ENCODE data around the gene SPTLC2. TPM values are rescaled to one million over a fixed set of nuclear protein-coding genes. Genes with fewer than 3 reads are reported as not detected.
"Not testable (repeated sequence)": the region's sequence is repeated elsewhere in the genome, so short reads cannot be mapped to it uniquely, and the experiment has no call there.

SPTLC2 gene, protein sequence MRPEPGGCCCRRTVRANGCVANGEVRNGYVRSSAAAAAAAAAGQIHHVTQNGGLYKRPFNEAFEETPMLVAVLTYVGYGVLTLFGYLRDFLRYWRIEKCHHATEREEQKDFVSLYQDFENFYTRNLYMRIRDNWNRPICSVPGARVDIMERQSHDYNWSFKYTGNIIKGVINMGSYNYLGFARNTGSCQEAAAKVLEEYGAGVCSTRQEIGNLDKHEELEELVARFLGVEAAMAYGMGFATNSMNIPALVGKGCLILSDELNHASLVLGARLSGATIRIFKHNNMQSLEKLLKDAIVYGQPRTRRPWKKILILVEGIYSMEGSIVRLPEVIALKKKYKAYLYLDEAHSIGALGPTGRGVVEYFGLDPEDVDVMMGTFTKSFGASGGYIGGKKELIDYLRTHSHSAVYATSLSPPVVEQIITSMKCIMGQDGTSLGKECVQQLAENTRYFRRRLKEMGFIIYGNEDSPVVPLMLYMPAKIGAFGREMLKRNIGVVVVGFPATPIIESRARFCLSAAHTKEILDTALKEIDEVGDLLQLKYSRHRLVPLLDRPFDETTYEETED
- 10 to 100 TPM; 31.0 to 48.6 TPM for total RNA-seq
- polyA plus RNA-seq = 10 to 100 TPM in 1 of 2 donors, 1 to 10 TPM in 1; 8.1 to 24.3 TPM
- long read RNA-seq, donor 1, full-length matches to known transcripts = 14 of 14 reads
- long read RNA-seq, donor 1, partial matches to known transcripts = 0 of 14 reads
- long read RNA-seq, donor 1, other reads (novel, unspliced or antisense) = 0 of 14 reads
- long read RNA-seq, donor 2, full-length matches to known transcripts = 2 of 2 reads
- long read RNA-seq, donor 2, partial matches to known transcripts = 0 of 2 reads
- long read RNA-seq, donor 2, other reads (novel, unspliced or antisense) = 0 of 2 reads
- long read RNA-seq, donor 3, full-length matches to known transcripts = 3 of 3 reads
- long read RNA-seq, donor 3, partial matches to known transcripts = 0 of 3 reads
- long read RNA-seq, donor 3, other reads (novel, unspliced or antisense) = 0 of 3 reads
- long read RNA-seq, donor 4 = 0 reads
- long read RNA-seq, donor 5, full-length matches to known transcripts = 15 of 15 reads
- long read RNA-seq, donor 5, partial matches to known transcripts = 0 of 15 reads
- long read RNA-seq, donor 5, other reads (novel, unspliced or antisense) = 0 of 15 reads

DNA sequence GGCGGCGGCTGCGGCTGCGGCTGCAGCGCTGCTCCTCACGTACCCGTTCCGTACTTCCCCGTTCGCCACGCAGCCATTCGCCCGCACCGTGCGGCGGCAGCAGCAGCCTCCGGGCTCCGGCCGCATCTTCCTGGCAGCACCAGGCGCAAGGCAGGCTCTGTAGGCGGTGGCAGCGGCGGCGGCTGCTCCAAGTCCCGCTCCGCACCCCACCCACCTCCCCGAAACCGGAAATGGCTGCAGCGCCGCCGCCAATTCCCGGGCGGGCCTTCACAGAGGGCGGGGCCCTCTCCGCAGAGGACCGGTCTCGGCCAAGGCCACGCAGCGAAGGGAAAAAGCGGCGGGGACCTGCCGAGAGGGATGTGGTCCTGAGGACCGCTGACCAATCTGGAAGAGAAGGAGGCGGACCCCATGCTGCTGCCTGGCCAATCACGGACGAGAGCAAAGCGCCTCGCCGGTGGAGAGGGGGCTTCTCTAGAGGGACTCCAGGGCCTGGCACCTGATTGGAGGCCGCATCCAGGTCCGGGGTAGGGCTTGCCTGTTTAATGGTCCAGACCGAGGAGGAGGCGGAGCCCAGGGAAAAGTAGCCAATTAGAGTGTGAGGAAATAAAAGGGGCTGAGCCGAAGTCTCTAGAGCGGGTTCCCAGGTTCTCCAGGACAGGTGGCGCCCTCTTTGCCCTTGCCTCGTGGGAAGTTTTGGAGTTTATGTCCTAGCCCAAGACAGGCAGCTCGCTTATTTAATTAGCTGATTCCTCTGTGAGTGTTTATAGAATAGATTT lies at the start of gene SPTLC2:
Gene SPTLC2, minus strand, starts transcription at position 184 of the 776 bp plus-strand sequence. Its CDS starts 58 bp downstream, at position 126.
- H3K9me3 ChIP-seq (ENCODE audit: control insufficient read depth in 4 of 4, insufficient read depth in 3 of 4, low read length in 3 of 4) = no peaks in the 10 kb centered on the region
- TF ChIP-seq, protein P1, sequence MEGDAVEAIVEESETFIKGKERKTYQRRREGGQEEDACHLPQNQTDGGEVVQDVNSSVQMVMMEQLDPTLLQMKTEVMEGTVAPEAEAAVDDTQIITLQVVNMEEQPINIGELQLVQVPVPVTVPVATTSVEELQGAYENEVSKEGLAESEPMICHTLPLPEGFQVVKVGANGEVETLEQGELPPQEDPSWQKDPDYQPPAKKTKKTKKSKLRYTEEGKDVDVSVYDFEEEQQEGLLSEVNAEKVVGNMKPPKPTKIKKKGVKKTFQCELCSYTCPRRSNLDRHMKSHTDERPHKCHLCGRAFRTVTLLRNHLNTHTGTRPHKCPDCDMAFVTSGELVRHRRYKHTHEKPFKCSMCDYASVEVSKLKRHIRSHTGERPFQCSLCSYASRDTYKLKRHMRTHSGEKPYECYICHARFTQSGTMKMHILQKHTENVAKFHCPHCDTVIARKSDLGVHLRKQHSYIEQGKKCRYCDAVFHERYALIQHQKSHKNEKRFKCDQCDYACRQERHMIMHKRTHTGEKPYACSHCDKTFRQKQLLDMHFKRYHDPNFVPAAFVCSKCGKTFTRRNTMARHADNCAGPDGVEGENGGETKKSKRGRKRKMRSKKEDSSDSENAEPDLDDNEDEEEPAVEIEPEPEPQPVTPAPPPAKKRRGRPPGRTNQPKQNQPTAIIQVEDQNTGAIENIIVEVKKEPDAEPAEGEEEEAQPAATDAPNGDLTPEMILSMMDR (IDR thresholded peaks at IDR 0.05; ENCODE audit: control extremely low read depth, extremely low read depth) = no peak
- 0 to 1% methylated on average over 57 to 58 of the region's 58 CpGs for WGBS, 2 donors
- peak within 1 kb of the TSS; percentile 97 for H3K4me3 ChIP-seq
- H3K4me1 ChIP-seq (ENCODE audit: control insufficient read depth in 5 of 5, insufficient read depth in 5 of 5, low read length in 5 of 5) = peaks cover 0 to 7% (median 7%) of the 10 kb centered on the region in 5 donors
- H3K27me3 ChIP-seq (ENCODE audit: control insufficient read depth in 3 of 3, insufficient read depth in 3 of 3, low read length in 2 of 3) = no peaks in the 10 kb centered on the region
- no peaks in the 10 kb centered on the region for H3K36me3 ChIP-seq (ENCODE audit: control insufficient read depth in 4 of 4, insufficient read depth in 4 of 4, low read length in 4 of 4)
- peak; percentile 96 for ATAC-seq (ENCODE audit: insufficient read depth, low FRiP score)
- DNase-seq = peak; percentile 99
- peak within 1 kb of the TSS; percentile 69 to 86 for H3K9ac ChIP-seq (ENCODE audit: insufficient read depth in 1 of 2, low read length in 2 of 2)
- H3K27ac ChIP-seq (ENCODE audit: low read depth in 1 of 2, low read length in 1 of 2) = peak within 1 kb of the TSS; percentile 86 to 90

DNA sequence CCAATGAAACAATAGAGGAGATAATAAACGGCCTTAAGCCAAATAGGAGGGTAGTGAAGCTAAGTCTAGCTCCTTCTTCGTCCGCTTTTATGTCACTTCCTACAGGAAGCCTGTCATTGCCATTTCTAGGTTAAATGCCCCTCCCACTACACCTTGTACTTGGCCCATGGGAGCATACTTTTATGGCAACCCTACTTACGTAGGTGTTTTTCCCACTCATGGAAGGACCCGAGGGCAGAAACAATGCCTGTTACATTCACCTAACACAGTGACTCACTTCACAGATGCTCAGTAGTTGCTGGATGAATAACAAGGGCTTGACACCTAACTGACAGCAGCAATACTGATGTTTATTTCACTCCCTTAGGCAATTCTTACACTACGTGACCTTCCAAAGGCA lies 46.9 kb upstream of the SPTLC2 start:
- DNase-seq (no peak), ATAC-seq (ENCODE audit: insufficient read depth, low FRiP score) (no peak)
- WGBS, 2 donors = 70 to 74% methylated on average over 6 of the region's 6 CpGs
- Histone ChIP-seq H3K27ac (ENCODE audit: low read depth in 1 of 2, low read length in 1 of 2) (no peak overlapping the region), H3K9me3 (ENCODE audit: control insufficient read depth in 4 of 4, insufficient read depth in 3 of 4, low read length in 3 of 4) (no peaks in the 10 kb centered on the region), H3K27me3 (ENCODE audit: control insufficient read depth in 3 of 3, insufficient read depth in 3 of 3, low read length in 2 of 3) (no peaks in the 10 kb centered on the region), H3K4me1 (ENCODE audit: control insufficient read depth in 5 of 5, insufficient read depth in 5 of 5, low read length in 5 of 5) (no peaks in the 10 kb centered on the region), H3K9ac (ENCODE audit: insufficient read depth in 1 of 2, low read length in 2 of 2) (no peak overlapping the region), H3K4me3 (no peak overlapping the region), H3K36me3 (ENCODE audit: control insufficient read depth in 4 of 4, insufficient read depth in 4 of 4, low read length in 4 of 4) (no peaks in the 10 kb centered on the region)
- TF ChIP-seq, protein P1 (IDR thresholded peaks at IDR 0.05; ENCODE audit: control extremely low read depth, extremely low read depth) = no peak

DNA sequence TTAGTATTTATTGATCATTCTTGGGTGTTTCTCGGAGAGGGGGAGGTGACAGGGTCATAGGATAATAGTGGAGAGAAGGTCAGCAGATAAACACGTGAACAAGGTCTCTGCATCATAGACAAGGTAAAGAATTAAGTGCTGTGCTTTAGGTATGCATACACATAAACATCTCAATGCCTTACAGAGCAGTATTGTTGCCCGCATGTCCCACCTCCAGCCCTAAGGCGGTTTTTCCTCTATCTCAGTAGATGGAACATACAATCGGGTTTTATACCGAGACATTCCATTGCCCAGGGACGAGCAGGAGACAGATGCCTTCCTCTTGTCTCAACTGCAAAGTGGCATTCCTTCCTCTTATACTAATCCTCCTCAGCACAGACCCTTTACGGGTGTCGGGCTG lies 45.1 kb upstream of the SPTLC2 start:
- H3K9me3 ChIP-seq (ENCODE audit: control insufficient read depth in 4 of 4, insufficient read depth in 3 of 4, low read length in 3 of 4); H3K9ac ChIP-seq (ENCODE audit: insufficient read depth in 1 of 2, low read length in 2 of 2); H3K4me1 ChIP-seq (ENCODE audit: control insufficient read depth in 5 of 5, insufficient read depth in 5 of 5, low read length in 5 of 5); ATAC-seq (ENCODE audit: insufficient read depth, low FRiP score); H3K4me3 ChIP-seq; H3K27ac ChIP-seq (ENCODE audit: low read depth in 1 of 2, low read length in 1 of 2); H3K27me3 ChIP-seq (ENCODE audit: control insufficient read depth in 3 of 3, insufficient read depth in 3 of 3, low read length in 2 of 3); DNase-seq; H3K36me3 ChIP-seq (ENCODE audit: control insufficient read depth in 4 of 4, insufficient read depth in 4 of 4, low read length in 4 of 4): not testable (repeated sequence)
- 67 to 70% methylated on average over 4 to 7 of the region's 9 CpGs for WGBS, 2 donors

Measured in lung (tissue), 16 donors.